ENCODE results near the gene ACTL9.

The ACTL9 gene

GRCh38 chr19:8657869-8658268, 40.7 kb downstream of the ACTL9 start:
- Histone ChIP-seq H3K9me2 (replicated peaks; ENCODE audit: insufficient read depth, low read length) (no peaks in the 10 kb centered on the region), H2AFZ (ENCODE audit: low read length) (no peak overlapping the region), H3K4me3 (ENCODE audit: low read length) (no peak overlapping the region), H3K27ac (ENCODE audit: low read length) (no peak overlapping the region), H3K9ac (ENCODE audit: low read length) (no peak overlapping the region), H4K20me1 (ENCODE audit: insufficient read depth, low read length) (no peaks in the 10 kb centered on the region), H3F3A (ENCODE audit: insufficient read depth, low read length) (no peaks in the 10 kb centered on the region), H3K4me1 (ENCODE audit: low read length) (peaks cover 7% of the 10 kb centered on the region; the same call in 1 of the 2 replicates), H3K4me2 (ENCODE audit: low read depth, low read length) (no peak overlapping the region), H3K79me2 (ENCODE audit: low read length) (no peaks in the 10 kb centered on the region), H3K9me3 (replicated peaks; ENCODE audit: insufficient read depth, low read length) (no peaks in the 10 kb centered on the region), H3K27me3 (replicated peaks; ENCODE audit: insufficient read depth, low read length) (peaks cover 60% of the 10 kb centered on the region), H3K36me3 (replicated peaks; ENCODE audit: insufficient read depth, low read length) (no peaks in the 10 kb centered on the region)
- TF ChIP-seq CTCF (IDR thresholded peaks at IDR 0.05; ENCODE audit: low read length) = no peak
- no peak for DNase-seq

- no peak overlapping the region for H3K27ac ChIP-seq (ENCODE audit: low read length)
- TF ChIP-seq EZH2 (optimal IDR thresholded peaks at IDR 0.05; ENCODE audit: low read depth, low read length) (no peak), EZH2phosphoT487 (IDR thresholded peaks at IDR 0.05; ENCODE audit: low read length) (no peak), CTCF (IDR thresholded peaks at IDR 0.05; ENCODE audit: low read length) (no peak)
- peak overlapping the region; percentile 20; the same call in 1 of the 2 replicates for H3K9ac ChIP-seq (ENCODE audit: low read length)
- DNase-seq = peak; percentile 80
- H4K20me1 ChIP-seq (ENCODE audit: insufficient read depth, low read length) = no peaks in the 10 kb centered on the region
- peak overlapping the region; percentile 43; the same call in 1 of the 2 replicates for H2AFZ ChIP-seq (ENCODE audit: low read length)
- H3K4me2 ChIP-seq (ENCODE audit: low read depth, low read length) = peak overlapping the region; percentile 53; the same call in 1 of the 2 replicates
- H3K4me1 ChIP-seq (ENCODE audit: low read length) = peaks cover 7% of the 10 kb centered on the region; the same call in 1 of the 2 replicates
- H3K27me3 ChIP-seq (replicated peaks; ENCODE audit: insufficient read depth, low read length) = peaks cover 72% of the 10 kb centered on the region
- no peaks in the 10 kb centered on the region for H3K79me2 ChIP-seq (ENCODE audit: low read length)
- H3K36me3 ChIP-seq (replicated peaks; ENCODE audit: insufficient read depth, low read length) = no peaks in the 10 kb centered on the region
- no peaks in the 10 kb centered on the region for H3K9me3 ChIP-seq (replicated peaks; ENCODE audit: insufficient read depth, low read length)
- no peaks in the 10 kb centered on the region for H3F3A ChIP-seq (ENCODE audit: insufficient read depth, low read length)
- H3K4me3 ChIP-seq (ENCODE audit: low read length) = peak overlapping the region; percentile 21; the same call in 1 of the 2 replicates
- H3K9me2 ChIP-seq (replicated peaks; ENCODE audit: insufficient read depth, low read length) = no peaks in the 10 kb centered on the region
Measured at GRCh38 chr19:8655340-8655709, 43.3 kb downstream of the ACTL9 start.

GRCh38 chr19:8654591-8655339, 43.8 kb downstream of the ACTL9 start:
- no peaks in the 10 kb centered on the region for H3K36me3 ChIP-seq (replicated peaks; ENCODE audit: insufficient read depth, low read length)
- H3K9me2 ChIP-seq (replicated peaks; ENCODE audit: insufficient read depth, low read length) = no peaks in the 10 kb centered on the region
- no peaks in the 10 kb centered on the region for H3K79me2 ChIP-seq (ENCODE audit: low read length)
- TF ChIP-seq CTCF (IDR thresholded peaks at IDR 0.05; ENCODE audit: low read length) = peak; percentile 87
- no peak for TF ChIP-seq EZH2 (optimal IDR thresholded peaks at IDR 0.05; ENCODE audit: low read depth, low read length)
- peak; percentile 59 for DNase-seq
- H2AFZ ChIP-seq (ENCODE audit: low read length) = peak overlapping the region; percentile 60
- no peaks in the 10 kb centered on the region for H4K20me1 ChIP-seq (ENCODE audit: insufficient read depth, low read length)
- H3K4me1 ChIP-seq (ENCODE audit: low read length) = peaks cover 7% of the 10 kb centered on the region; the same call in 1 of the 2 replicates
- peaks cover 72% of the 10 kb centered on the region for H3K27me3 ChIP-seq (replicated peaks; ENCODE audit: insufficient read depth, low read length)
- H3F3A ChIP-seq (ENCODE audit: insufficient read depth, low read length) = no peaks in the 10 kb centered on the region
- H3K9ac ChIP-seq (ENCODE audit: low read length) = no peak overlapping the region
- H3K27ac ChIP-seq (ENCODE audit: low read length) = no peak overlapping the region
- H3K4me2 ChIP-seq (ENCODE audit: low read depth, low read length) = peak overlapping the region; percentile 53; the same call in 1 of the 2 replicates
- no peaks in the 10 kb centered on the region for H3K9me3 ChIP-seq (replicated peaks; ENCODE audit: insufficient read depth, low read length)
- peak overlapping the region; percentile 46; the same call in 1 of the 2 replicates for H3K4me3 ChIP-seq (ENCODE audit: low read length)

Data from MM.1S (cell line).